HEK293T (cell line): ENCODE results near the gene RNASEH2C.
"Not testable (repeated sequence)": the region's sequence is repeated elsewhere in the genome, so short reads cannot be mapped to it uniquely, and the experiment has no call there.

Experiments used
- ARNT ChIP-seq: fragments of 450-650 bp; IDR thresholded peaks from 2 replicates; pipeline ENCODE4 v1.6.1; 2017; ENCODE audit warnings: mild to moderate bottlenecking
- CTBP1 ChIP-seq: fragments of 450-650 bp; IDR thresholded peaks from 2 replicates; pipeline ENCODE4 v1.6.1; 2016; ENCODE audit warnings: borderline replicate concordance
- ELF4 ChIP-seq: fragments of 450-650 bp; IDR thresholded peaks from 2 replicates; pipeline ENCODE4 v1.6.1; 2017; ENCODE audit warnings: antibody characterized with exemption
- FOXA1 ChIP-seq: fragments of 450-650 bp; IDR thresholded peaks from 2 replicates; pipeline ENCODE4 v1.6.1; 2016; ENCODE audit warnings: mild to moderate bottlenecking
- FOXM1 ChIP-seq: fragments of 450-650 bp; IDR thresholded peaks from 2 replicates; pipeline ENCODE4 v1.6.1; 2017; ENCODE audit warnings: mild to moderate bottlenecking, borderline replicate concordance
- HDGF ChIP-seq: fragments of 450-650 bp; IDR thresholded peaks from 2 replicates; pipeline ENCODE4 v1.6.1; 2017; ENCODE audit warnings: antibody characterized with exemption, borderline replicate concordance
- NFRKB ChIP-seq: fragments of 450-650 bp; IDR thresholded peaks from 2 replicates; pipeline ENCODE4 v1.6.1; 2016; ENCODE audit warnings: mild to moderate bottlenecking, moderate library complexity
- PKNOX1 ChIP-seq: fragments of 450-650 bp; IDR thresholded peaks from 2 replicates; pipeline ENCODE4 v1.6.1; 2016
- SP1 ChIP-seq: fragments of 450-650 bp; IDR thresholded peaks from 2 replicates; pipeline ENCODE4 v1.6.1; 2017
- SUZ12 ChIP-seq: fragments of 450-650 bp; IDR thresholded peaks from 2 replicates; pipeline ENCODE4 v1.6.1; 2016; ENCODE audit warnings: mild to moderate bottlenecking
- ZNF384 ChIP-seq: fragments of 450-650 bp; IDR thresholded peaks from 2 replicates; pipeline ENCODE4 v1.6.1; 2016

GRCh38 chr11:65706303-65706763 lies 14.3 kb downstream of the RNASEH2C start:
- TF ChIP-seq HDGF, SUZ12, ELF4, FOXA1, ZNF384, SP1, ARNT, CTBP1, PKNOX1, NFRKB, FOXM1: not testable (repeated sequence)
